ENCODE results near the gene CTDP1.

GRCh38 chr18:79768745-79769144 is 89.1 kb downstream of the CTDP1 start:
- no peak for TF ChIP-seq CTCF (IDR thresholded peaks at IDR 0.05; ENCODE audit: poor library complexity)
- no peak for TF ChIP-seq EZH2 (IDR thresholded peaks at IDR 0.05; ENCODE audit: borderline replicate concordance)

Data from hepatocyte (in vitro differentiated cells).